ENCODE data around the gene NOC3L. TPM values are rescaled to one million over a fixed set of nuclear protein-coding genes. Genes with fewer than 3 reads are reported as not detected.

NOC3L gene
- total and polyA plus RNA-seq, 2 donors (not counting 3 experiments of a cell fraction or from before 2014, with no cell fraction given) = 4.3 to 20.5 TPM

GRCh38 chr10:94402204-94402842, 39.6 kb upstream of the NOC3L start, which contains the start of gene TBC1D12:
TSS of gene TBC1D12 (plus strand) at chr10:94402541. CDS start at chr10:94402614, 73 bp downstream.
- Histone ChIP-seq H3K4me1 (ENCODE audit: control insufficient read depth, extremely low read depth, insufficient read depth, low read length) (peaks cover 3% of the 10 kb centered on the region), H3K27ac (ENCODE audit: insufficient read depth, low read depth, low read length) (peak within 1 kb of the TSS; percentile 67), H3K36me3 (ENCODE audit: control insufficient read depth in 2 of 2, extremely low read depth in 1 of 2, insufficient read depth in 2 of 2, low read length in 2 of 2) (no peaks in the 10 kb centered on the region), H2AFZ (ENCODE audit: low read depth, low read length) (peak within 1 kb of the TSS; percentile 100), H3K4me2 (ENCODE audit: insufficient read depth, low read length) (peak within 1 kb of the TSS; percentile 97), H3K4me3 (replicated peaks in 1 of 3; ENCODE audit: insufficient read depth in 1 of 3, low read depth in 1 of 3, low read length in 3 of 3) (peak within 1 kb of the TSS; percentile 71 to 95 (median 82)), H3K9me1 (replicated peaks; ENCODE audit: control insufficient read depth, extremely low read depth, insufficient read depth, low read length) (no peaks in the 10 kb centered on the region), H4K20me1 (replicated peaks; ENCODE audit: control insufficient read depth, extremely low read depth, insufficient read depth, low read length) (no peaks in the 10 kb centered on the region), H3K27me3 (ENCODE audit: control insufficient read depth in 2 of 2, insufficient read depth in 2 of 2, low read length in 2 of 2) (no peaks in the 10 kb centered on the region), H3K9ac (replicated peaks; ENCODE audit: extremely low read depth, insufficient read depth, low read length) (peak within 1 kb of the TSS; percentile 73), H3K79me2 (ENCODE audit: control insufficient read depth, insufficient read depth, low read length) (peaks cover 22% of the 10 kb centered on the region), H3K9me3 (replicated peaks; ENCODE audit: control insufficient read depth, insufficient read depth, low read length) (no peaks in the 10 kb centered on the region)
- FAIRE-seq = peak; percentile 94
- TF ChIP-seq JUN (IDR thresholded peaks at IDR 0.05; ENCODE audit: borderline replicate concordance, insufficient read depth, insufficient read length, low read depth) = no peak
- TF ChIP-seq POLR2AphosphoS5 (IDR thresholded peaks at IDR 0.05; ENCODE audit: insufficient read depth, low read depth, low read length) = peak; percentile 67
- TF ChIP-seq FOS (IDR thresholded peaks at IDR 0.05; ENCODE audit: borderline replicate concordance, insufficient read depth, low read length) = no peak
- no peak for TF ChIP-seq MYC (IDR thresholded peaks at IDR 0.05; ENCODE audit: low read depth, low read length)
- TF ChIP-seq POLR2A (IDR thresholded peaks at IDR 0.05; ENCODE audit: low read depth, low read length) = peak; percentile 83
- dilution Hi-C loops (cut with MboI; ENCODE audit: extremely low pct_ligation_motif_present, low sequenced_read_pairs) = no loop called here
- POLR2A ChIA-PET = interaction anchor here (0.6 to 1.6 kb wide), 3 partner anchors 42 to 143 kb away, joined by 3 to 4 read pairs (median 3); partner anchors contain the start of gene HELLS
- intact Hi-C loops (cut with micrococcal nuclease) = loop anchor here (1.0 kb wide), 1 partner anchor 40 kb away; the partner anchor contains the start of gene NOC3L
- CTCF ChIA-PET = interaction anchor here (0.8 to 4.9 kb wide), 11 partner anchors 8 to 148 kb away, joined by 3 to 63 read pairs (median 4); partner anchors contain the start of gene NOC3L
- BruUV-seq (replicated peaks) = no TSS peak
- peak; percentile 96 for DNase-seq (ENCODE audit: low read depth, low spot score)

GRCh38 chr10:94398762-94399161, 36.0 kb upstream of the NOC3L start:
- POLR2A ChIA-PET = no interaction called here
- Histone ChIP-seq H3K27me3 (ENCODE audit: control insufficient read depth in 2 of 2, insufficient read depth in 2 of 2, low read length in 2 of 2) (no peaks in the 10 kb centered on the region), H4K20me1 (replicated peaks; ENCODE audit: control insufficient read depth, extremely low read depth, insufficient read depth, low read length) (no peaks in the 10 kb centered on the region), H3K4me1 (ENCODE audit: control insufficient read depth, extremely low read depth, insufficient read depth, low read length) (peaks cover 3% of the 10 kb centered on the region), H2AFZ (ENCODE audit: low read depth, low read length) (no peak overlapping the region), H3K9me3 (replicated peaks; ENCODE audit: control insufficient read depth, insufficient read depth, low read length) (no peaks in the 10 kb centered on the region), H3K9ac (replicated peaks; ENCODE audit: extremely low read depth, insufficient read depth, low read length) (no peak overlapping the region), H3K4me2 (ENCODE audit: insufficient read depth, low read length) (no peak overlapping the region), H3K36me3 (ENCODE audit: control insufficient read depth in 2 of 2, extremely low read depth in 1 of 2, insufficient read depth in 2 of 2, low read length in 2 of 2) (no peaks in the 10 kb centered on the region), H3K9me1 (replicated peaks; ENCODE audit: control insufficient read depth, extremely low read depth, insufficient read depth, low read length) (no peaks in the 10 kb centered on the region), H3K79me2 (ENCODE audit: control insufficient read depth, insufficient read depth, low read length) (peaks cover under 1% of the 10 kb centered on the region), H3K4me3 (replicated peaks in 1 of 3; ENCODE audit: insufficient read depth in 1 of 3, low read depth in 1 of 3, low read length in 3 of 3) (no peak overlapping the region), H3K27ac (ENCODE audit: insufficient read depth, low read depth, low read length) (no peak overlapping the region)
- FAIRE-seq (no peak), DNase-seq (ENCODE audit: low read depth, low spot score) (no peak)
- TF ChIP-seq JUN (IDR thresholded peaks at IDR 0.05; ENCODE audit: borderline replicate concordance, insufficient read depth, insufficient read length, low read depth) = no peak
- no peak for TF ChIP-seq POLR2A (IDR thresholded peaks at IDR 0.05; ENCODE audit: low read depth, low read length)
- TF ChIP-seq POLR2AphosphoS5 (IDR thresholded peaks at IDR 0.05; ENCODE audit: insufficient read depth, low read depth, low read length) = no peak
- no peak for TF ChIP-seq FOS (IDR thresholded peaks at IDR 0.05; ENCODE audit: borderline replicate concordance, insufficient read depth, low read length)
- no peak for TF ChIP-seq EZH2 (IDR thresholded peaks at IDR 0.05; ENCODE audit: borderline replicate concordance, low read depth, low read length, severe bottlenecking)
- TF ChIP-seq MAX (IDR thresholded peaks at IDR 0.05; ENCODE audit: insufficient read depth, insufficient read length) = no peak
- no peak for TF ChIP-seq MYC (IDR thresholded peaks at IDR 0.05; ENCODE audit: low read depth, low read length)
- TF ChIP-seq CTCF (IDR thresholded peaks at IDR 0.05; ENCODE audit: extremely low read depth in 1 of 2, insufficient read depth in 1 of 2, low read depth in 1 of 2, low read length in 2 of 2) = no peak
- no peak for TF ChIP-seq GATA2 (IDR thresholded peaks at IDR 0.05; ENCODE audit: insufficient read depth, insufficient read length, low read depth, low read length)
- dilution Hi-C loops (cut with MboI; ENCODE audit: extremely low pct_ligation_motif_present, low sequenced_read_pairs) (no loop called here), intact Hi-C loops (cut with micrococcal nuclease) (no loop called here)
- BruUV-seq (replicated peaks) = no TSS peak
- CTCF ChIA-PET = no interaction called here

Data from endothelial cell of umbilical vein (primary cell).